Measurements from ENCODE around the gene UPP2.

Gene UPP2

GRCh38 chr2:158140201-158140600 lies 38.5 kb downstream of the UPP2 start:
- Mint-ChIP-seq H3K9me3 (peaks cover under 1% of the 10 kb centered on the region), H3K27me3 (peaks cover 8% of the 10 kb centered on the region), H3K36me3 (no peaks in the 10 kb centered on the region), H3K4me3 (no peak overlapping the region), H3K4me1 (no peaks in the 10 kb centered on the region), H3K27ac (no peak overlapping the region)
- CTCF ChIA-PET: no interaction called here
- DNase-seq: no peak

DNA sequence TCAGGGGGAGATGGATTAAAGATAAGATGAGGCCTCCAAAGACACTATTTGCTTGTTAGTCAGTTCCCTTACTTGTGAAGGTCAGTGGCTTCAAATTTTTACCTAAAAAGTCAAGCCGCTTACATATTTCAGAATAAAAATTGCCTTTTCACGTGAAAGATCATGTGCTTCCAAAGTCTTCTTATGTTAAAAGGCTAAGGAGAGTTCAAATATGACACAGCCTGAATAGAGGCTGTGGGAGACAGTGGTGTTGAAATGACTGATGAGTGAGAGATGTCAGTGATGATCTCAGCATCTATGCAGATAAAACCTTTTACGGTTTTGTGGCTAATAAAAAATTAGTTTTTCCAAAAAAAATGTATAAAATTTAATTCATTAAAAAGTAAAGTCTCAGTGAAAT lies 40.5 kb downstream of the UPP2 start:
- no peak for DNase-seq
- peaks cover 3% of the 10 kb centered on the region for H3K9me3 Mint-ChIP-seq
- H3K36me3 Mint-ChIP-seq: no peaks in the 10 kb centered on the region
- H3K27me3 Mint-ChIP-seq: peaks cover 4% of the 10 kb centered on the region
- no peak overlapping the region for H3K4me3 Mint-ChIP-seq
- no peak overlapping the region for H3K27ac Mint-ChIP-seq
- CTCF ChIA-PET: no interaction called here
- H3K4me1 Mint-ChIP-seq: no peaks in the 10 kb centered on the region

DNA sequence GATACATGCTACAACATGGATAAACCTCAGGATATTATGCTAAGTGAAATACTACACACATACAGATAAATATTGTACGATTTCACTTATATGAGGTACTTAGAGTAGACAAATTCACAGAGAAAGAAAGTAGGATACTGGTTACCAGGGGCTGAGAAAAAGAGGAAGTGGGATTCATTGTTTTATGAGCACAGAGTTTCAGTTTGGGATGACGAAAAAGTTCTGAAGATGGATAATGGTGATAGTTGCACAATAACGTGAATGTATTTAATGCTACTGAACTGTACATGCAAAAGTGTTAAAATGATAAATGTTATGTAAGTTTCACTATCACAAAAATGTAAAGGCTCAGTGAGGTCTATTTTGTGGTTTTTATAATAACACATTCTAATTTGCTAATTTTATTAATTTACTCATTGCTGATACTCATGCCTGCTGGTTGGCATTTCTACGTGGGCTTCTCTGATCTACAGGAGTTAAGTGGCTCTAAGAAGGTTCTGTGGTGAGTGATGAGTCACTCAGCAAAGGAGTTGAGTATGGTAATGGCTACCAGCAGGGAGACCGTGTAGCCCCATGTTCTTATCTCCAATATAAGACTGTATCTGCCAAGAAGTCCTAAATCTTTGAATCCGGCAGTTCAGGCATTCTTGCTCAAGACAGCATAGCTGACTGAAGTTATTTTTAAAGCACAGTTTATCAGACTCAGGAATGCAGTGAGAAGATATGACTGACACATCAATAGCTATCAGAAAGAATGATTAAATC lies 41.1 kb downstream of the UPP2 start:
- CTCF ChIA-PET: no interaction called here
- Mint-ChIP-seq H3K4me1 (no peaks in the 10 kb centered on the region), H3K36me3 (no peaks in the 10 kb centered on the region), H3K4me3 (no peak overlapping the region), H3K9me3 (peaks cover 3% of the 10 kb centered on the region), H3K27ac (no peak overlapping the region), H3K27me3 (peaks cover 1% of the 10 kb centered on the region)
- DNase-seq: no peak

GRCh38 chr2:158143703-158144360 lies 42.2 kb downstream of the UPP2 start:
- Mint-ChIP-seq H3K27me3 (no peaks in the 10 kb centered on the region), H3K27ac (no peak overlapping the region), H3K4me1 (no peaks in the 10 kb centered on the region), H3K9me3 (peaks cover 3% of the 10 kb centered on the region), H3K4me3 (no peak overlapping the region), H3K36me3 (no peaks in the 10 kb centered on the region)
- CTCF ChIA-PET: no interaction called here
- no peak for DNase-seq

DNA sequence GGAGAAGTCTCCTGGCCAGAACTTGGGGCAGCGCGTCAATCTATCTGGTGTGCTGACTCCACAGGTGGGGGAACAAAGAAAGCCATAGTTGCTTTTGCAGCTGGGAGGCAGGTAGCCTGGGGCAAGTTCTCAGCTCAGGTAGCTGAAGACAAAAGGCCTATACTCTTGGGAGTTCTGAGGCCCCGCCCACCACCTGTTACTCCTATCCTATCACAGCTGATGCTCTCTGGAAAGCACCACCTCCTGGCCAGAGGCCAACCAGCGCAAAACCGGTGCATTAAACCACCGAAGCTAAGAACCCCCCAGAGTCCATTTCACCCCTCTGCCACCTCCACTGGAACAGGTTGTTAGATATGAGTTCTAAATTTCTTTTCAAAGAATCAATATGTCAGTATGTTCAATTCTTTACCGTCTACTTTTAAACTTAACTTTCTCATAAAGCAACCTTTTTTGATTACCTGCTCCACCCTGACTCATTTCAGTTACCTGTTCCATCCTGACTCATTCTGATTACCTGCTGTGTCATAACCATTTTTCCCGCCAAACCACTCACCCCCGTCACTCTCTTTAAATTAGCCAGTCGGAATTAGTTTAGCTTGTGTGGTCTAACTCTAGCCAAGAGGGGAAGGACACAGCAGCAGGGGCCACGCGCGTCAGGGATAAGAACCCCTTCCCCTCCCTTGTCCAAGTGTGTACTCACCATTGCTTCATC lies 43.4 kb downstream of the UPP2 start:
- Mint-ChIP-seq H3K4me1 (no peaks in the 10 kb centered on the region), H3K4me3 (no peak overlapping the region), H3K27me3 (no peaks in the 10 kb centered on the region), H3K9me3 (peaks cover 3% of the 10 kb centered on the region), H3K36me3 (no peaks in the 10 kb centered on the region), H3K27ac (no peak overlapping the region)
- no peak for DNase-seq
- CTCF ChIA-PET: no interaction called here

DNA sequence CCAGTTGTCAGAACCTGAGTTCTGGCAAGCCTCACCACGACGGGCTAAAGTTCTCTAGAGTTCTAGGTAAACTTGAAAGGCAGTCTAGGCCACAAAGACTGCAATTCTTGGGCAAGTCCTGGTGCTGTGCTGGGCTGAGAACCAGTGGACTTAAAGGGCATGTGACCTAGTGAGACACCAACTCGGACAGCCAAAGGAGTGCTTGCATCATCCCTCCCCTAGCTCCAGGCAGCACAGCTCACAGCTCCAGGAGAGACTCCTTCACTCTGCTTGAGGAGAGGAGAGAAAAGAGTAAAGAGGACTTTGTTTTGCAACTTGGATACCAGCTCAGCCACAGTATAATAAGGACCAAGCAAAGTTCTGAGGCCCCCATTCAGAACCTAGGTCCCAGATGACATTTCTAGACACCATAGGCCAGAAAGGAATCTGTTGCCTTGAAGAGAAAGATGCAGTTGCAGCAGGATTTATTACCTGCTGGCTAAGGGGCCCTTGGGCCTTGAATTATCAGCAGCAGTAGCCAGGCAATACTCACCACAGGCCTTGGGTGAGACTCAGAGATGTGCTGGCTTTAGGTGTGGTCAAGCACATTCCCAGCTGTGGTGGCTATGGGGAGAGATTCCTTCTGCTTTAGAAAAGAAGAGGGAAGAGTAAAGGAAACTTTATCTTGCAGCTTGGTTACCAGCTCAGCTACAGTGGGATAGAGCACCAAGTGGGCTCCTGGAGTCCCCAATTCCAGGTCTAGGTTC lies 51.8 kb downstream of the UPP2 start:
- Mint-ChIP-seq H3K4me1 (no peaks in the 10 kb centered on the region), H3K9me3 (no peaks in the 10 kb centered on the region), H3K4me3 (no peak overlapping the region), H3K36me3 (no peaks in the 10 kb centered on the region), H3K27me3 (peaks cover 3% of the 10 kb centered on the region), H3K27ac (no peak overlapping the region)
- CTCF ChIA-PET: no interaction called here
- no peak for DNase-seq

GRCh38 chr2:158154596-158154995 lies 52.9 kb downstream of the UPP2 start:
- Mint-ChIP-seq H3K9me3 (no peaks in the 10 kb centered on the region), H3K4me1 (no peaks in the 10 kb centered on the region), H3K27ac (no peak overlapping the region), H3K27me3 (peaks cover 3% of the 10 kb centered on the region), H3K4me3 (no peak overlapping the region), H3K36me3 (no peaks in the 10 kb centered on the region)
- no peak for DNase-seq
- CTCF ChIA-PET: no interaction called here

- Mint-ChIP-seq H3K36me3 (no peaks in the 10 kb centered on the region), H3K9me3 (no peaks in the 10 kb centered on the region), H3K27ac (no peak overlapping the region), H3K27me3 (peaks cover 10% of the 10 kb centered on the region), H3K4me1 (no peaks in the 10 kb centered on the region), H3K4me3 (no peak overlapping the region)
- DNase-seq: no peak
- CTCF ChIA-PET: interaction anchor here (1.3 kb wide), 1 partner anchor 581 kb away, joined by 3 read pairs; no protein-coding TSS in a partner anchor
Measured at GRCh38 chr2:158172719-158173118, 71.0 kb downstream of the UPP2 start.

DNA sequence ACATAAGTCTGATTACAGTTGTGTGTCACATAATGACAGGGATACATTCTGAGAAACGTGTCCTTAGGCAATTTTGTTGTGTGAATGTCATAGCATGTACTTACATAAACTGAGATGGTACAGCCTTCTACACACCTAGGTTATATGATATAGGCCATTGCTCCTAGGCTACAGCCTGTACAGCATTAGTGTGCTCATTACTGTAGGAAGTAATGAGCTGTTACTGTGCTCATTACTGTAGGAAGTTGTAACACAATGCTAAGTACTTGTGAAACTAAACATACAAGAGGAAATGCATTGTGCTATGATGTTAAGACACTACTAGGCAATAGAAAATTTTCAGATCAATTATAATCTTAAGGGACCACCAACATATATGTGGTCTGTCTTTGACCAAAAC lies 72.8 kb downstream of the UPP2 start:
- no peaks in the 10 kb centered on the region for H3K9me3 Mint-ChIP-seq
- no peaks in the 10 kb centered on the region for H3K4me1 Mint-ChIP-seq
- H3K27ac Mint-ChIP-seq: no peak overlapping the region
- H3K36me3 Mint-ChIP-seq: no peaks in the 10 kb centered on the region
- H3K4me3 Mint-ChIP-seq: no peak overlapping the region
- no peak for DNase-seq
- H3K27me3 Mint-ChIP-seq: peaks cover 5% of the 10 kb centered on the region
- CTCF ChIA-PET: interaction anchor here (1.2 kb wide), 1 partner anchor 571 kb away, joined by 3 read pairs; no protein-coding TSS in a partner anchor

GRCh38 chr2:158174956-158175355 lies 73.3 kb downstream of the UPP2 start:
- peaks cover 5% of the 10 kb centered on the region for H3K27me3 Mint-ChIP-seq
- H3K4me3 Mint-ChIP-seq: no peak overlapping the region
- DNase-seq: no peak
- H3K9me3 Mint-ChIP-seq: no peaks in the 10 kb centered on the region
- CTCF ChIA-PET: interaction anchor here (1.2 kb wide), 1 partner anchor 571 kb away, joined by 3 read pairs; no protein-coding TSS in a partner anchor
- H3K27ac Mint-ChIP-seq: no peak overlapping the region
- H3K4me1 Mint-ChIP-seq: no peaks in the 10 kb centered on the region
- H3K36me3 Mint-ChIP-seq: no peaks in the 10 kb centered on the region

DNA sequence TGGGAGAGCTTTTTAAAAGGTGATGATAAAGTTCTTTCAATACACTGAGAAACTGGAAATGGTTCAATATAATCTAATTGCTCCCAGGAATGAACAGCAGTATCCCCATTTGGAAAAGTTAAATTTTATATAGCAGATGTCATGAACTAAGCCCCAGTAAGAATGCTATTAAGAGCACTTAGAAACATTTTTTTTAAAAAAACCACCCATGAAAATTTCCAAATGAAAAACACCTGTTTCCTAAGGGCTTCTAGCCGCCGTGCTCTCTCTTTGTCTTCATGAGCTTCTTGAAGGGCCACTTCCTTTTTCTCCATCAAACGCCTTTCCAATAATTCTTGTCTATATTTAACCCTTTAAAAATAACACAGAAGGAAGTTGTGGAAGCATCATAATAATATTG lies 77.0 kb downstream of the UPP2 start:
- Mint-ChIP-seq H3K9me3 (no peaks in the 10 kb centered on the region), H3K4me3 (no peak overlapping the region), H3K36me3 (no peaks in the 10 kb centered on the region), H3K27ac (no peak overlapping the region), H3K4me1 (no peaks in the 10 kb centered on the region), H3K27me3 (peaks cover 20% of the 10 kb centered on the region)
- CTCF ChIA-PET: interaction anchor here (0.9 to 2.8 kb wide), 4 partner anchors 567 to 591 kb away, joined by 3 to 41 read pairs (median 4); no protein-coding TSS in a partner anchor
- DNase-seq: no peak

DNA sequence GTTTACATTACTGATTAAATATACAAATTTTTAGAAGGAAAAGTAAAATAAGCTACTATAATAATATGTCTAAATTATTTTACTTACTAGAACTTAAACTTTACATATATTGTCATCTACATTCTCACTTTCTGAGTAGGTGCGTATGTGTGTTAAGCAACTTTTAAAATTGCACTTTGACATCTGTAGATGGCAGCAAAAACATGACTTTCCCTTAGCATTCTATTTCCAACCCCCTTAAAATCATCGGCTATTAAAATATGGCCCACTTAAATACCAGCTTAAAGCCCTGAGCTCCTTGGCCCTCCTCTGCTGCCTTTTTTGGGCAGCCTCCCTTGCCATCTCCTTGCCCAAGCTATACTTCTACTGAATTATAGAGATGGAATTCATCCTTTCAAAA lies 78.0 kb downstream of the UPP2 start:
- Mint-ChIP-seq H3K4me3 (no peak overlapping the region), H3K27me3 (peaks cover 20% of the 10 kb centered on the region), H3K4me1 (no peaks in the 10 kb centered on the region), H3K27ac (no peak overlapping the region), H3K9me3 (no peaks in the 10 kb centered on the region), H3K36me3 (no peaks in the 10 kb centered on the region)
- DNase-seq: no peak
- CTCF ChIA-PET: interaction anchor here (0.6 to 2.8 kb wide), 11 partner anchors 8 to 877 kb away, joined by 3 to 41 read pairs (median 4); partner anchors contain the start of genes CCDC148 and PKP4

DNA sequence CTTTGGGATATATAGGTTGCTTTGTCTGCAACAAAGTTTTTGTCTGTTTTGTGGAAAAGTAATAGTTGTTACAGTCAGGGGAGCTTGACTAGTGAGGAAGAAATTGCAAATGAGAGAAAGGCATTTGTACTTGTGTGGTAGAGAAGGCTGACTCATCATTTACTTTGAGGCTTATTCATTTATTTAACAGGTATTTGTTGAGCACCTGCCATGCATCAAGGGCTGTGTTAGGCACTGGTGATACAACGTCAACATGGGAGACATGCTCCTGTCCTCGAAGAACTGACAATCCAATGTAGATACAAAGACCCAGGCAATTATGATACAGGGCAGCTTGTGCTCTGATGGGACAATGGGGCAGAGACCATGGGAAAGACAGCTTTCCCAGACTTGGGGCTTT lies 79.5 kb downstream of the UPP2 start:
- Mint-ChIP-seq H3K4me1 (no peaks in the 10 kb centered on the region), H3K4me3 (no peak overlapping the region), H3K27me3 (peaks cover 20% of the 10 kb centered on the region), H3K36me3 (no peaks in the 10 kb centered on the region), H3K27ac (no peak overlapping the region), H3K9me3 (no peaks in the 10 kb centered on the region)
- no peak for DNase-seq
- CTCF ChIA-PET: interaction anchor here (1.4 to 2.8 kb wide), 4 partner anchors 281 to 573 kb away, joined by 3 to 41 read pairs (median 12); no protein-coding TSS in a partner anchor

All from activated naive CD4-positive, alpha-beta T cell treated with anti-CD3 and anti-CD28 coated beads, Interleukin-2, amount 10 ng/mL, durations not matched to agents 7 days and 5 days (primary cell).